IMR-90 (cell line): ENCODE data around the gene INTU. TPM values are rescaled to one million over a fixed set of nuclear protein-coding genes. Genes with fewer than 3 reads are reported as not detected.

ENCODE experiments used
- ATAC-seq: fragments of 200-7000 bp; cut with Tn5 transposase; 2 replicates; pipeline ENCODE4 v1.9.1; 2020; ENCODE audit warnings: low read depth, mild to moderate bottlenecking, moderate library complexity
- BruUV-seq: library from RNA; stranded (reverse); fragments of 400-500 nt; replicated peaks from 2 replicates; lab custom pipeline; 2021; lab: Mats Ljungman, UMichigan
- CTCF ChIA-PET: fragments of 300-600 bp; formaldehyde crosslinking; extraction: SDS; loops from one replicate; lab custom pipeline; 2021; ENCODE audit warnings: antibody characterized with exemption; lab: Yijun Ruan, JAX
- POLR2A ChIA-PET: fragments of 300-600 bp; sonication (Branson Sonifier 250); formaldehyde crosslinking; loops from one replicate; lab custom pipeline; 2022; ENCODE audit warnings: antibody characterized with exemption; ENCODE audit not compliant: unreplicated experiment; lab: Charles Lee
- DNase-seq: peaks from one replicate; pipeline ENCODE4 v3.0.0; 2013
- H2AFZ ChIP-seq: replicated peaks from 2 replicates; pipeline ENCODE3; 2013; ENCODE audit warnings: low read length, mild to moderate bottlenecking; ENCODE audit not compliant: poor library complexity
- H2AK5ac ChIP-seq: 2 replicates; pipeline ENCODE4 v1.6.1; 2013; ENCODE audit warnings: low read depth, low read length, inconsistent platforms
- H2AK9ac ChIP-seq: replicated peaks from 2 replicates; pipeline ENCODE3; 2013; ENCODE audit warnings: mild to moderate bottlenecking, low read depth, low read length, moderate library complexity; ENCODE audit not compliant: poor library complexity
- H2BK120ac ChIP-seq: 2 replicates; pipeline ENCODE4 v1.6.1; 2013; ENCODE audit warnings: low read depth, low read length, inconsistent platforms
- H2BK15ac ChIP-seq: 3 replicates; pipeline ENCODE4 v1.6.1; 2013; ENCODE audit warnings: low read depth, low read length, inconsistent platforms
- H2BK20ac ChIP-seq: 2 replicates; pipeline ENCODE4 v1.6.1; 2013; ENCODE audit warnings: low read depth, mild to moderate bottlenecking, inconsistent platforms, low read length, moderate library complexity
- H2BK5ac ChIP-seq: 2 replicates; pipeline ENCODE4 v1.6.1; 2013; ENCODE audit warnings: mild to moderate bottlenecking, low read depth, low read length, inconsistent platforms; ENCODE audit not compliant: poor library complexity, severe bottlenecking
- H3K14ac ChIP-seq: replicated peaks from 2 replicates; pipeline ENCODE4 v1.6.1; 2013; ENCODE audit warnings: low read depth, low read length, inconsistent platforms
- H3K18ac ChIP-seq: 2 replicates; pipeline ENCODE4 v1.6.1; 2013; ENCODE audit warnings: low read depth, low read length, control low read depth
- H3K23ac ChIP-seq: 2 replicates; pipeline ENCODE4 v1.6.1; 2013; ENCODE audit warnings: low read depth, low read length, inconsistent platforms
- H3K27ac ChIP-seq: 2 replicates; pipeline ENCODE4 v1.5.1; 2013; ENCODE audit warnings: mild to moderate bottlenecking, control low read depth, low read length; ENCODE audit not compliant: insufficient read depth
- H3K27me3 ChIP-seq: 2 replicates; pipeline ENCODE4 v1.6.1; 2013; ENCODE audit warnings: low read length; ENCODE audit not compliant: control insufficient read depth, insufficient read depth
- H3K36me3 ChIP-seq: 2 replicates; pipeline ENCODE4 v1.6.1; 2013; ENCODE audit warnings: low read length, mixed read lengths; ENCODE audit not compliant: control insufficient read depth, insufficient read depth
- H3K4ac ChIP-seq: 2 replicates; pipeline ENCODE4 v1.6.1; 2013; ENCODE audit warnings: low read depth, low read length, inconsistent platforms
- H3K4me1 ChIP-seq: 2 replicates; pipeline ENCODE4 v1.6.1; 2013; ENCODE audit warnings: low read length, mixed read lengths; ENCODE audit not compliant: control insufficient read depth, insufficient read depth
- H3K4me2 ChIP-seq: 2 replicates; pipeline ENCODE4 v1.6.1; 2013; ENCODE audit warnings: low read depth, mild to moderate bottlenecking, control low read depth, low read length, moderate library complexity
- H3K4me3 ChIP-seq: 2 replicates; pipeline ENCODE4 v1.5.1; 2013; ENCODE audit warnings: low read depth, mild to moderate bottlenecking, control low read depth, low read length, moderate library complexity; ENCODE audit not compliant: insufficient read depth
- H3K56ac ChIP-seq: 2 replicates; pipeline ENCODE4 v1.6.1; 2013; ENCODE audit warnings: low read length, inconsistent platforms; ENCODE audit not compliant: insufficient read depth; ENCODE audit errors: extremely low read depth
- H3K79me1 ChIP-seq, 2 experiments: 2 replicates each; pipeline ENCODE4 v1.6.1; 2013; ENCODE audit warnings: low read length in 2 of 2, inconsistent platforms in 1 of 2, low read depth in 1 of 2
- H3K9ac ChIP-seq: 2 replicates; pipeline ENCODE4 v1.6.1; 2013; ENCODE audit warnings: low read depth, low read length, control low read depth
- H3K9me1 ChIP-seq: 2 replicates; pipeline ENCODE4 v1.6.1; 2013; ENCODE audit warnings: low read length, inconsistent platforms; ENCODE audit not compliant: insufficient read depth
- H3K9me3 ChIP-seq: 2 replicates; pipeline ENCODE4 v1.6.1; 2013; ENCODE audit warnings: low read length; ENCODE audit not compliant: control insufficient read depth, insufficient read depth
- H4K20me1 ChIP-seq: 2 replicates; pipeline ENCODE4 v1.6.1; 2013; ENCODE audit warnings: low read length, inconsistent platforms; ENCODE audit not compliant: insufficient read depth
- H4K5ac ChIP-seq: 2 replicates; pipeline ENCODE4 v1.6.1; 2013; ENCODE audit warnings: mild to moderate bottlenecking, low read depth, low read length, control low read depth
- H4K8ac ChIP-seq, 2 experiments: 2 replicates each; pipeline ENCODE4 v1.6.1; 2013; ENCODE audit warnings: low read depth in 2 of 2, low read length in 2 of 2, control low read depth in 1 of 2, inconsistent platforms in 1 of 2
- H4K91ac ChIP-seq: 2 replicates; pipeline ENCODE4 v1.6.1; 2013; ENCODE audit warnings: low read depth, low read length, inconsistent platforms; ENCODE audit not compliant: insufficient read depth
- BHLHE40 ChIP-seq: fragments of 150-350 bp; IDR thresholded peaks from 2 replicates; pipeline ENCODE4 v1.6.1; 2016; ENCODE audit warnings: mild to moderate bottlenecking, low read depth, low read length
- CEBPB ChIP-seq: IDR thresholded peaks from 2 replicates; pipeline ENCODE4 v1.6.1; 2012; ENCODE audit warnings: low read depth, low read length, improper control_type of control experiment
- CHD1 ChIP-seq: IDR thresholded peaks from 2 replicates; pipeline ENCODE4 v1.6.1; 2012; ENCODE audit warnings: low read depth, low read length, improper control_type of control experiment
- CTCF ChIP-seq: conservative IDR thresholded peaks from 2 replicates; pipeline ENCODE4 v1.5.1; 2012; ENCODE audit warnings: mild to moderate bottlenecking, low read depth, low read length, improper control_type of control experiment
- ELK1 ChIP-seq: fragments of 150-350 bp; IDR thresholded peaks from 2 replicates; pipeline ENCODE4 v1.6.1; 2016; ENCODE audit warnings: low read depth, mild to moderate bottlenecking, low read length, moderate library complexity, borderline replicate concordance
- FOS ChIP-seq: fragments of 150-350 bp; IDR thresholded peaks from 2 replicates; pipeline ENCODE4 v1.6.1; 2016; ENCODE audit warnings: low read depth, low read length
- MAFK ChIP-seq: IDR thresholded peaks from 2 replicates; pipeline ENCODE4 v1.6.1; 2012; ENCODE audit warnings: low read depth, low read length, improper control_type of control experiment
- MAZ ChIP-seq: IDR thresholded peaks from 2 replicates; pipeline ENCODE4 v1.6.1; 2012; ENCODE audit warnings: low read depth, mild to moderate bottlenecking, low read length, improper control_type of control experiment, moderate library complexity, borderline replicate concordance
- MXI1 ChIP-seq: IDR thresholded peaks from 2 replicates; pipeline ENCODE4 v1.6.1; 2012; ENCODE audit warnings: low read depth, mild to moderate bottlenecking, low read length, moderate library complexity, borderline replicate concordance
- NFE2L2 ChIP-seq: fragments of 150-350 bp; IDR thresholded peaks from 2 replicates; pipeline ENCODE4 v1.6.1; 2016; ENCODE audit warnings: low read depth, mild to moderate bottlenecking, low read length
- POLR2A ChIP-seq: IDR thresholded peaks from 2 replicates; pipeline ENCODE4 v1.6.1; 2012; ENCODE audit warnings: mild to moderate bottlenecking, low read depth, low read length
- RAD21 ChIP-seq: IDR thresholded peaks from 2 replicates; pipeline ENCODE4 v1.6.1; 2012; ENCODE audit warnings: low read length, improper control_type of control experiment
- RCOR1 ChIP-seq: IDR thresholded peaks from 2 replicates; pipeline ENCODE4 v1.6.1; 2012; ENCODE audit warnings: mild to moderate bottlenecking, low read length, improper control_type of control experiment; ENCODE audit not compliant: insufficient replicate concordance
- RFX5 ChIP-seq: IDR thresholded peaks from 2 replicates; pipeline ENCODE4 v1.8.0; 2012; ENCODE audit warnings: low read depth, mild to moderate bottlenecking, low read length, moderate library complexity
- SMC3 ChIP-seq: fragments of 150-350 bp; IDR thresholded peaks from 2 replicates; pipeline ENCODE4 v1.6.1; 2016; ENCODE audit warnings: low read depth, mild to moderate bottlenecking, antibody characterized with exemption, low read length, moderate library complexity
- USF2 ChIP-seq: fragments of 150-350 bp; IDR thresholded peaks from 2 replicates; pipeline ENCODE4 v1.6.1; 2017; ENCODE audit warnings: mild to moderate bottlenecking, antibody characterized with exemption, low read length, low read depth
- WGBS, 2 experiments: methylation state at CpG; one replicate each; pipeline versions ENCODE4 v1.1.5 to v1.1.7; 2013; ENCODE audit warnings: missing lambda C conversion rate in 2 of 2; ENCODE audit not compliant: insufficient read length in 1 of 2; ENCODE audit errors: extremely low coverage in 2 of 2; 5-methylcytosine and 5-hydroxymethylcytosine counted together
- dilution Hi-C: fragments of 300-500 bp; cut with HindIII; formaldehyde crosslinking; loops from one replicate; pipeline ENCODE4 v1.14.3; 2018; ENCODE audit warnings: low sequenced_read_pairs; ENCODE audit not compliant: unreplicated experiment
- in situ Hi-C: fragments of 300-500 bp; cut with MboI; formaldehyde crosslinking; loops from 3 replicates; pipeline ENCODE4 v1.14.3; 2019; ENCODE audit warnings: low sequenced_read_pairs, inconsistent platforms, mixed read lengths
- intact Hi-C: fragments of 100-400 bp; cut with micrococcal nuclease; formaldehyde crosslinking; loops from 2 replicates; pipeline ENCODE4 v1.10.0; 2022
- polyA plus RNA-seq, 3 experiments: library from polyadenylated mRNA; depleted of rRNA; stranded (reverse); fragments of >200 nt; gene quantifications; 2 replicates each; pipeline ENCODE4 v1.2.3, GENCODE V29; 2012; ENCODE audit warnings: low replicate concordance in 1 of 3
- total RNA-seq: library from RNA; depleted of rRNA; stranded (reverse); fragments of >200 nt; gene quantifications from 2 replicates; pipeline ENCODE4 v1.2.3, GENCODE V29; 2012

Gene INTU
- total and polyA plus RNA-seq, 2 of the 4 experiments (the other 2 are of a cell fraction) = 6.5 to 10.8 TPM

- Histone ChIP-seq H4K8ac (no peak overlapping the region), H3K23ac (no peak overlapping the region), H2BK5ac (no peak overlapping the region), H2AFZ (no peak overlapping the region), H3K36me3 (no peaks in the 10 kb centered on the region), H2AK9ac (no peak overlapping the region), H3K4ac (no peak overlapping the region), H3K79me1 (no peaks in the 10 kb centered on the region), H4K5ac (no peak overlapping the region), H4K20me1 (no peaks in the 10 kb centered on the region), H4K91ac (no peak overlapping the region), H3K9me1 (no peaks in the 10 kb centered on the region), H2BK20ac (no peak overlapping the region), H3K18ac (no peak overlapping the region), H3K9me3 (peaks cover 11% of the 10 kb centered on the region), H3K27me3 (no peaks in the 10 kb centered on the region), H2BK120ac (no peak overlapping the region), H2AK5ac (no peak overlapping the region), H3K4me1 (no peaks in the 10 kb centered on the region), H3K9ac (no peak overlapping the region), H3K4me2 (no peak overlapping the region), H2BK15ac (no peak overlapping the region), H3K56ac (no peak overlapping the region), H3K4me3 (no peak overlapping the region), H3K14ac (no peak overlapping the region), H3K27ac (no peak overlapping the region)
- no peak for TF ChIP-seq NFE2L2
- no peak for TF ChIP-seq CTCF
- TF ChIP-seq MAFK = no peak
- no peak for TF ChIP-seq BHLHE40
- TF ChIP-seq USF2 = no peak
- TF ChIP-seq CEBPB = no peak
- TF ChIP-seq CHD1 = no peak
- TF ChIP-seq FOS = no peak
- TF ChIP-seq MAZ = no peak
- no peak for TF ChIP-seq POLR2A
- TF ChIP-seq SMC3 = no peak
- no peak for TF ChIP-seq MXI1
- TF ChIP-seq RCOR1 = no peak
- no peak for TF ChIP-seq RFX5
- TF ChIP-seq ELK1 = no peak
- no peak for TF ChIP-seq RAD21
- CTCF ChIA-PET = interaction anchor here (4.1 kb wide), 1 partner anchor 15 kb away, joined by 16 read pairs; no protein-coding TSS in a partner anchor
- in situ Hi-C loops = no loop called here
- POLR2A ChIA-PET = no interaction called here
- ATAC-seq = no peak
- intact Hi-C loops = no loop called here
- no TSS peak for BruUV-seq
- WGBS, 2 experiments = no CpG with 5 or more reads among the region's 4 CpGs
- DNase-seq = no peak
- dilution Hi-C loops = no loop called here
Measured at GRCh38 chr4:127747883-127748282, 115.1 kb downstream of the INTU start.
